Pons (tissue), 1 donor: ENCODE results near the gene RPAP3.

Experiments
- DNase-seq: peaks from one replicate; pipeline ENCODE4 v3.0.0-alpha.2; 2016; ENCODE audit warnings: low spot score

RPAP3 gene

GRCh38 chr12:47721431-47721973 is 15.7 kb upstream of the RPAP3 start:
- DNase-seq = no peak

GRCh38 chr12:47718531-47718930 is 12.7 kb upstream of the RPAP3 start:
- no peak for DNase-seq

GRCh38 chr12:47717443-47718193 is 11.8 kb upstream of the RPAP3 start:
- DNase-seq = peak; percentile 90

GRCh38 chr12:47717046-47717442 is 11.2 kb upstream of the RPAP3 start:
- no peak for DNase-seq

- no peak for DNase-seq
Measured at GRCh38 chr12:47715877-47716548, 10.2 kb upstream of the RPAP3 start.

- DNase-seq = peak; percentile 96
Measured at GRCh38 chr12:47715393-47715876, 9.6 kb upstream of the RPAP3 start.

- DNase-seq = no peak
Measured at GRCh38 chr12:47714826-47715386, 9.1 kb upstream of the RPAP3 start.

GRCh38 chr12:47712171-47712570 is 6.3 kb upstream of the RPAP3 start:
- no peak for DNase-seq

GRCh38 chr12:47711448-47711847 is 5.6 kb upstream of the RPAP3 start:
- DNase-seq = no peak

- DNase-seq = no peak
Measured at GRCh38 chr12:47710278-47710677, 4.4 kb upstream of the RPAP3 start.

- DNase-seq = no peak
Measured at GRCh38 chr12:47709671-47710070, 3.8 kb upstream of the RPAP3 start.

GRCh38 chr12:47709237-47709636 is 3.4 kb upstream of the RPAP3 start:
- no peak for DNase-seq

GRCh38 chr12:47707905-47708543 is 2.2 kb upstream of the RPAP3 start:
- no peak for DNase-seq

GRCh38 chr12:47707355-47707754 is 1.5 kb upstream of the RPAP3 start:
- no peak for DNase-seq

GRCh38 chr12:47705229-47705565 is 633 bp downstream of the RPAP3 start:
- DNase-seq = no peak

- DNase-seq = no peak
Measured at GRCh38 chr12:47704719-47705118, 1.1 kb downstream of the RPAP3 start.

- no peak for DNase-seq
Measured at GRCh38 chr12:47700263-47700662, 5.6 kb downstream of the RPAP3 start.

- no peak for DNase-seq
Measured at GRCh38 chr12:47698631-47699030, 7.2 kb downstream of the RPAP3 start.

GRCh38 chr12:47698055-47698454 is 7.8 kb downstream of the RPAP3 start:
- DNase-seq = peak; percentile 40

- no peak for DNase-seq
Measured at GRCh38 chr12:47689215-47689614, 16.6 kb downstream of the RPAP3 start.

- DNase-seq = no peak
Measured at GRCh38 chr12:47687636-47688035, 18.2 kb downstream of the RPAP3 start.

GRCh38 chr12:47686645-47687240 is 19.1 kb downstream of the RPAP3 start:
- peak; percentile 60 for DNase-seq
